ENCODE data around the gene ARL2BP.
A peak's percentile ranks its signal among the peaks of the same experiment; 100 is the strongest.
"Not testable (repeated sequence)": the region's sequence is repeated elsewhere in the genome, so short reads cannot be mapped to it uniquely, and the experiment has no call there.

ARL2BP gene

DNA sequence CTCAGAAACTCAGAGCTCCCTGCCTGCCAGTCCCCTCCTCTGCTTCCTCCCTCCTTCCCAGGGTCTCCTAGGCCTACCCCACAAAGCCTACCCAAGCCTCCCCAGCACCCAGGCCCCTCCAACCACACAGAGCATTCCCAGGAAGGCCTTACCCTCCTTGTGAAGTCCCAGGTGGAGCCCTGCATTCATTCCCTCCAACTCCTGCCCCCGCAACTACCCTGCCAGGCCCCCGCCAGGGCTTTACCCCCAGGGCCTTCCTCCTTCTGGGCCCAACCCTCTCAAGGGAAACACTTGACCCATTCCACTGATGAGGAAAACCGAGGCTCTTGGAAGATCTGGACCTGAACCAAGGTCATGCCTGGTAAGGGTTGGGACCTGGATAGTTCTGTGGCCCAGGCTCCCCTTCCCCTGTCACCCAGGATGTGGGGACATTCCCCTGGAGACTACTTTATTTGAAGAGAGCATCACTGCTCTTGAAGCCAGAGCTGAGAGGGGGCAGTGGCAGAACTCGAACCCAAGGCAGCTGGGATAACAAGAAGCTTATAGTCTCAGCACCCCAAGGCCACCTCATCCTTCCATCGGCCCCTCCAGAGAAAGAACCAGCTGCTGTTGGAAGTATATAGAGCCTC, 26.9 kb downstream of the ARL2BP start:
- TF ChIP-seq, protein P1, sequence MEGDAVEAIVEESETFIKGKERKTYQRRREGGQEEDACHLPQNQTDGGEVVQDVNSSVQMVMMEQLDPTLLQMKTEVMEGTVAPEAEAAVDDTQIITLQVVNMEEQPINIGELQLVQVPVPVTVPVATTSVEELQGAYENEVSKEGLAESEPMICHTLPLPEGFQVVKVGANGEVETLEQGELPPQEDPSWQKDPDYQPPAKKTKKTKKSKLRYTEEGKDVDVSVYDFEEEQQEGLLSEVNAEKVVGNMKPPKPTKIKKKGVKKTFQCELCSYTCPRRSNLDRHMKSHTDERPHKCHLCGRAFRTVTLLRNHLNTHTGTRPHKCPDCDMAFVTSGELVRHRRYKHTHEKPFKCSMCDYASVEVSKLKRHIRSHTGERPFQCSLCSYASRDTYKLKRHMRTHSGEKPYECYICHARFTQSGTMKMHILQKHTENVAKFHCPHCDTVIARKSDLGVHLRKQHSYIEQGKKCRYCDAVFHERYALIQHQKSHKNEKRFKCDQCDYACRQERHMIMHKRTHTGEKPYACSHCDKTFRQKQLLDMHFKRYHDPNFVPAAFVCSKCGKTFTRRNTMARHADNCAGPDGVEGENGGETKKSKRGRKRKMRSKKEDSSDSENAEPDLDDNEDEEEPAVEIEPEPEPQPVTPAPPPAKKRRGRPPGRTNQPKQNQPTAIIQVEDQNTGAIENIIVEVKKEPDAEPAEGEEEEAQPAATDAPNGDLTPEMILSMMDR (IDR thresholded peaks at IDR 0.05; ENCODE audit: low read depth, low read length), result no peak
- no peaks in the 10 kb centered on the region for H3K36me3 ChIP-seq
- H3K9me3 ChIP-seq (ENCODE audit: severe bottlenecking), result no peaks in the 10 kb centered on the region
- H3K27ac ChIP-seq, result no peak overlapping the region
- no peak for DNase-seq
- no peaks in the 10 kb centered on the region for H3K27me3 ChIP-seq (ENCODE audit: insufficient read depth, low read depth, severe bottlenecking)
- no peak overlapping the region for H3K4me3 ChIP-seq (ENCODE audit: low read depth, low read length)

DNA sequence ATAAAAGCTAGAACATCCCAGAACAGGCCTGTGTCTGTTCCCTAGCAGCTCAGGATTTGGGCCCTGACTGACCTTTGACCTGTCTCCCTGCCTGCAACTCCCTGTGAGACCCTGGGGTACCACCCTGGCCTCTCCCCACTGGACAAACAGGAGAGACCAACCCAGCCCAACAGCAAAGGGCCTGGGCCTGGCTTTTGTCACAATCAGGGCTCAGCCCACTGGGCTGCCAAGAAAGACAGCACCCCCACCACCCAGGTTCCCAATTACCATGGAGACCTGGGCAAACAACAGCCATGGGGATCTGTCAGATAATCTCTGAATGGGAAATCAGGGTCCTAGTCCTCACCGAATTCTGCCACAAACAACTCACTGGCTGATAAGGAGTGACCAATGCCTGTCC, 28.3 kb downstream of the ARL2BP start:
- DNase-seq, result no peak
- H3K27me3 ChIP-seq (ENCODE audit: insufficient read depth, low read depth, severe bottlenecking), result no peaks in the 10 kb centered on the region
- H3K4me3 ChIP-seq (ENCODE audit: low read depth, low read length), result no peak overlapping the region
- H3K27ac ChIP-seq, result no peak overlapping the region
- H3K36me3 ChIP-seq, result no peaks in the 10 kb centered on the region
- no peaks in the 10 kb centered on the region for H3K9me3 ChIP-seq (ENCODE audit: severe bottlenecking)
- TF ChIP-seq, protein P1 (IDR thresholded peaks at IDR 0.05; ENCODE audit: low read depth, low read length), result no peak

DNA sequence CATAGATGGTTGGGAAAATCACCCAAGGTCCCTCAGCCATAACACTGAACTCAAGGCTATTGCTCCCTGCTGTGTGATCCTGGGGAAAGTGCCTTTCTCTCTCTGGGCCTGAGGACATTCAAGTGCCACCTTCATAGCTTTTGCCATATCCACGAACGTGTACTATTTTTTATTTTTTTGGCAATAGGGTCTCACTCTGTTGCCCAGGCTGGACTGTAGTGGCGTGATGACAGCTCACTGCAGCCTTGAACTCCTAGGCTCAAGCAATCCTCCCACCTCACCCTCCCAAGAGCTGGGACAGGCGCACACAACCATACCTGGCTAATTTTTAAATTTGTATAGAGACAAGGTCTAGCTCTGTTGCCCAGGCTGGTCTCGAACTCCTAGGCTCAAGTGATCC, 28.8 kb downstream of the ARL2BP start:
- Histone ChIP-seq H3K9me3 (ENCODE audit: severe bottlenecking) (no peaks in the 10 kb centered on the region), H3K4me3 (ENCODE audit: low read depth, low read length) (no peak overlapping the region), H3K36me3 (no peaks in the 10 kb centered on the region), H3K27me3 (ENCODE audit: insufficient read depth, low read depth, severe bottlenecking) (no peaks in the 10 kb centered on the region), H3K27ac (no peak overlapping the region)
- TF ChIP-seq, protein P1 (IDR thresholded peaks at IDR 0.05; ENCODE audit: low read depth, low read length), result no peak
- no peak for DNase-seq

DNA sequence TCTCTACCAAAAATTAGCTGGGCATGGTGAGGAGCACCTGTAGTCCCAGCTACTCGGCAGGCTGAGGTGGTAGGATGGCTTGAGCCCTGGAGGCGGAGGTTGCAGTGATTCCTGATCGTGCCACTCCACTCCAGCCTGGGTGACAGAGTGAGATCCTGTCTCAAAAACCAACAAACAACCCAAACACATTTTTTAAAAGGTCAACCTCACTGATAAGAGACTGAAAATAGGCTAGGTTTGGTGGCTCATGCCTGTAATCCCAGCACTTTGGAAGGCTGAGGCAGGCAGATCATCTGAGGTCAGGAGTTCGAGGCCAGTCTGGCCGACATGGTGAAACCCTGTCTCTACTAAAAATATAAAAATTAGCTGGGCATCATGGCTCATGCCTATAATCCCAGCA, 30.9 kb downstream of the ARL2BP start:
- H3K4me3 ChIP-seq (ENCODE audit: low read depth, low read length); H3K27ac ChIP-seq; H3K9me3 ChIP-seq (ENCODE audit: severe bottlenecking); H3K36me3 ChIP-seq; DNase-seq; H3K27me3 ChIP-seq (ENCODE audit: insufficient read depth, low read depth, severe bottlenecking): not testable (repeated sequence)

DNA sequence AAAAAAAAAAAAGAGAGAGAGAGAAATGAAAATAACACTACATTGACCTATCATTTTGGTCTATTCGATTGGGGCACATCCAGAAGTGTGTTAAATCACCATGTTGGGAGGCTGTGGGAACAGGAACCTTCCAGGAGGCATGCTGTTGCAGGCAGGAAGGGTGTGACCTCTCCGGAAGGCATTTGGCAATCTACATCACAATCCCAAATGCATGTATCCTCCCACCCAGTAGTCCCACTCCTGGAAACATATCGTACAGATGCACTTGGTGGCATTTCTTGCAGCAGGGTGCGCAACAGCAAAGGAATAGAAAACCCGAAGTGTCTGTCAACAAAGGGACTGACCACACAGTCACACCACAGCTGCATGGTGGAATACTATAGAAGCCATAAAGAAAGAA, 31.5 kb downstream of the ARL2BP start:
- no peaks in the 10 kb centered on the region for H3K9me3 ChIP-seq (ENCODE audit: severe bottlenecking)
- H3K4me3 ChIP-seq (ENCODE audit: low read depth, low read length), result no peak overlapping the region
- H3K36me3 ChIP-seq, result no peaks in the 10 kb centered on the region
- no peaks in the 10 kb centered on the region for H3K27me3 ChIP-seq (ENCODE audit: insufficient read depth, low read depth, severe bottlenecking)
- no peak for DNase-seq
- H3K27ac ChIP-seq, result no peak overlapping the region
- TF ChIP-seq, protein P1 (IDR thresholded peaks at IDR 0.05; ENCODE audit: low read depth, low read length), result no peak

DNA sequence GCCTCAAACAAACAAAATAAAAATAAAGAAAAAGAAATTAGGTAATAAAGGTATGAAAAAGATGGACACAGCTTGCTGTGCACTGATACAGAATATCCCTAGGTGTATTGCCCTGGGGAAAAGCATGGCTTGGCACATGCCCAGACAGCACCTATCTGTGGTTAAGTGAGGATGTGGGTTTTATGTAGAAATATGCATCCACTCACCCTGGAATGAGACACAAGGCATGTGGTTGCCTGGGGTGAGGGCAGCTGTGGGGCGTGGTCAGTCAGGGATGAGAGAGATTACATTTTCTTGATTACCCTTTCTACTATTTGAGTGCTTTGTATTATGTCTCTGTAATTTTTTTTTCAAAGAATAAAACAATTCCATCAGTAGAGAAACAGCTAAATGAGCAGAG, 32.5 kb downstream of the ARL2BP start:
- H3K9me3 ChIP-seq (ENCODE audit: severe bottlenecking), result no peaks in the 10 kb centered on the region
- peak; percentile 32 for DNase-seq
- TF ChIP-seq, protein P1 (IDR thresholded peaks at IDR 0.05; ENCODE audit: low read depth, low read length), result no peak
- H3K27ac ChIP-seq, result no peak overlapping the region
- no peak overlapping the region for H3K4me3 ChIP-seq (ENCODE audit: low read depth, low read length)
- no peaks in the 10 kb centered on the region for H3K27me3 ChIP-seq (ENCODE audit: insufficient read depth, low read depth, severe bottlenecking)
- no peaks in the 10 kb centered on the region for H3K36me3 ChIP-seq
